HepG2 (cell line): ENCODE data around the gene LHX3. TPM values are rescaled to one million over a fixed set of nuclear protein-coding genes. Genes with fewer than 3 reads are reported as not detected.

Experiments used
- CEBPG ChIP-seq: IDR thresholded peaks from 2 replicates; pipeline ENCODE4 v1.6.1; 2016
- CHD4 ChIP-seq: fragments of 200-600 bp; sonication (generic); IDR thresholded peaks from 2 replicates; pipeline ENCODE4 v1.7.0; 2017; ENCODE audit warnings: mild to moderate bottlenecking, low read length, borderline replicate concordance
- CREB1 ChIP-seq, 2 experiments: fragments of 450-650 bp in 1 of 2; IDR thresholded peaks; 2 replicates each; pipeline ENCODE4 v1.6.1; 2016 to 2017; ENCODE audit warnings: control low read depth in 1 of 2, mild to moderate bottlenecking in 1 of 2, missing compliant biosample characterization in 1 of 2, missing genetic modification characterization in 1 of 2
- FOXA3 ChIP-seq: IDR thresholded peaks from 2 replicates; pipeline ENCODE4 v1.6.1; 2016; ENCODE audit warnings: missing genetic modification reagents, missing compliant biosample characterization
- GATA4 ChIP-seq: sonication (generic); IDR thresholded peaks from 2 replicates; pipeline ENCODE4 v1.6.1; 2016; ENCODE audit warnings: antibody characterized with exemption, low read depth, borderline replicate concordance
- ISL2 ChIP-seq: sonication (generic); formaldehyde crosslinking; IDR thresholded peaks from 2 replicates; pipeline ENCODE4 v1.5.0; 2020; ENCODE audit warnings: missing genetic modification reagents
- MIXL1 ChIP-seq: IDR thresholded peaks from 2 replicates; pipeline ENCODE4 v1.6.1; 2016
- NR2F6 ChIP-seq, 2 experiments: IDR thresholded peaks; 2 replicates each; pipeline ENCODE4 v1.6.1; 2016; ENCODE audit warnings: antibody characterized with exemption in 1 of 2, mild to moderate bottlenecking in 1 of 2
- SOX5 ChIP-seq: IDR thresholded peaks from 2 replicates; pipeline ENCODE4 v1.6.1; 2016; ENCODE audit warnings: borderline replicate concordance
- SP5 ChIP-seq: IDR thresholded peaks from 2 replicates; pipeline ENCODE4 v1.6.1; 2016; ENCODE audit warnings: low read depth, borderline replicate concordance
- ZFP82 ChIP-seq: sonication (generic); formaldehyde crosslinking; IDR thresholded peaks from 2 replicates; pipeline ENCODE4 v1.5.1; 2020; ENCODE audit warnings: mild to moderate bottlenecking, missing genetic modification reagents, borderline replicate concordance
- ZFX ChIP-seq: sonication (generic); formaldehyde crosslinking; IDR thresholded peaks from 2 replicates; pipeline ENCODE4 v1.4.0; 2020; ENCODE audit warnings: mild to moderate bottlenecking, low read depth, missing genetic modification reagents, moderate library complexity
- ZNF331 ChIP-seq: sonication (generic); formaldehyde crosslinking; IDR thresholded peaks from 2 replicates; pipeline ENCODE4 v1.4.0; 2020; ENCODE audit warnings: missing genetic modification reagents
- ZNF703 ChIP-seq: sonication (generic); formaldehyde crosslinking; IDR thresholded peaks from 2 replicates; pipeline ENCODE4 v1.5.1; 2020; ENCODE audit warnings: missing genetic modification reagents, mild to moderate bottlenecking, moderate library complexity, borderline replicate concordance
- ZNF709 ChIP-seq: sonication (generic); formaldehyde crosslinking; IDR thresholded peaks from 2 replicates; pipeline ENCODE4 v1.5.0; 2020; ENCODE audit warnings: mild to moderate bottlenecking, missing genetic modification reagents
- ZNF740 ChIP-seq: sonication (generic); formaldehyde crosslinking; IDR thresholded peaks from 2 replicates; pipeline ENCODE4 v1.4.0; 2020; ENCODE audit warnings: missing genetic modification reagents
- ZSCAN25 ChIP-seq: sonication (generic); formaldehyde crosslinking; IDR thresholded peaks from 2 replicates; pipeline ENCODE4 v1.8.0; 2022; ENCODE audit warnings: mild to moderate bottlenecking, missing genetic modification reagents
- polyA plus RNA-seq, 8 experiments: library from polyadenylated mRNA; depleted of rRNA in 3 of 8; stranded (reverse) in 7 of 8; unstranded in 1 of 8; fragments of >200 nt; fragmentation: Illumina TruSeq in 4 of 8; extraction: Trizol in 4 of 8; gene quantifications; 2 replicates each; pipeline versions ENCODE4 v1.2.1 to v1.2.3, GENCODE V29; 2011 to 2016; ENCODE audit warnings: low read depth in 4 of 8, missing spikeins in 1 of 8, mixed read lengths in 1 of 8; ENCODE audit not compliant: insufficient read depth in 1 of 8
- total RNA-seq, 5 experiments: library from RNA; depleted of rRNA; stranded (reverse); fragments of >200 nt; fragmentation: Illumina TruSeq; extraction: Trizol; gene quantifications; 2 replicates each; pipeline ENCODE4 v1.2.3, GENCODE V29; 2016; ENCODE audit warnings: low read depth in 1 of 5
- TF ChIP-seq, protein P1 (sequence below): sonication (generic); formaldehyde crosslinking; IDR thresholded peaks from 2 replicates; pipeline ENCODE4 v1.4.0; 2020; ENCODE audit warnings: mild to moderate bottlenecking, missing genetic modification reagents, borderline replicate concordance
- TF ChIP-seq, protein P2 (sequence below): sonication (generic); formaldehyde crosslinking; conservative IDR thresholded peaks from 2 replicates; pipeline ENCODE4 v1.4.0; 2020; ENCODE audit warnings: mild to moderate bottlenecking, missing genetic modification reagents, moderate library complexity

Gene LHX3
- total and polyA plus RNA-seq, 2 of the 13 experiments (the other 11 are each of a cell fraction or from before 2014, with no cell fraction given): not detected

- TF ChIP-seq GATA4 (peak; percentile 39; the same call in 1 of the 2 replicates), ZNF709 (no peak), ZNF331 (no peak), ZNF740 (CRISPR knock-in tag) (no peak), SOX5 (peak; percentile 67; the same call in 1 of the 2 replicates), FOXA3 (CRISPR knock-in tag) (peak; percentile 57), ISL2 (peak; percentile 92), SP5 (CRISPR knock-in tag) (0 out of 2 replicates have a peak, but pooled peaks have one; percentile 13), MIXL1 (CRISPR knock-in tag) (0 out of 2 replicates have a peak, but pooled peaks have one; percentile 9), ZFX (CRISPR knock-in tag) (0 out of 2 replicates have a peak, but pooled peaks have one; percentile 24), ZNF703 (CRISPR knock-in tag) (no peak), CREB1 (IDR thresholded peaks at IDR 0.05) (no peak), CREB1 (CRISPR knock-in tag; IDR thresholded peaks at IDR 0.05) (0 out of 2 replicates have a peak, but pooled peaks have one; percentile 19), CEBPG (0 out of 2 replicates have a peak, but pooled peaks have one; percentile 2), NR2F6 (IDR thresholded peaks at IDR 0.05) (peak; percentile 86), NR2F6 (CRISPR knock-in tag; IDR thresholded peaks at IDR 0.05) (peak; percentile 72), ZFP82 (CRISPR knock-in tag) (0 out of 2 replicates have a peak, but pooled peaks have one; percentile 34), ZSCAN25 (CRISPR knock-in tag) (no peak), CHD4 (0 out of 2 replicates have a peak, but pooled peaks have one; percentile 35)
- TF ChIP-seq, protein P1, sequence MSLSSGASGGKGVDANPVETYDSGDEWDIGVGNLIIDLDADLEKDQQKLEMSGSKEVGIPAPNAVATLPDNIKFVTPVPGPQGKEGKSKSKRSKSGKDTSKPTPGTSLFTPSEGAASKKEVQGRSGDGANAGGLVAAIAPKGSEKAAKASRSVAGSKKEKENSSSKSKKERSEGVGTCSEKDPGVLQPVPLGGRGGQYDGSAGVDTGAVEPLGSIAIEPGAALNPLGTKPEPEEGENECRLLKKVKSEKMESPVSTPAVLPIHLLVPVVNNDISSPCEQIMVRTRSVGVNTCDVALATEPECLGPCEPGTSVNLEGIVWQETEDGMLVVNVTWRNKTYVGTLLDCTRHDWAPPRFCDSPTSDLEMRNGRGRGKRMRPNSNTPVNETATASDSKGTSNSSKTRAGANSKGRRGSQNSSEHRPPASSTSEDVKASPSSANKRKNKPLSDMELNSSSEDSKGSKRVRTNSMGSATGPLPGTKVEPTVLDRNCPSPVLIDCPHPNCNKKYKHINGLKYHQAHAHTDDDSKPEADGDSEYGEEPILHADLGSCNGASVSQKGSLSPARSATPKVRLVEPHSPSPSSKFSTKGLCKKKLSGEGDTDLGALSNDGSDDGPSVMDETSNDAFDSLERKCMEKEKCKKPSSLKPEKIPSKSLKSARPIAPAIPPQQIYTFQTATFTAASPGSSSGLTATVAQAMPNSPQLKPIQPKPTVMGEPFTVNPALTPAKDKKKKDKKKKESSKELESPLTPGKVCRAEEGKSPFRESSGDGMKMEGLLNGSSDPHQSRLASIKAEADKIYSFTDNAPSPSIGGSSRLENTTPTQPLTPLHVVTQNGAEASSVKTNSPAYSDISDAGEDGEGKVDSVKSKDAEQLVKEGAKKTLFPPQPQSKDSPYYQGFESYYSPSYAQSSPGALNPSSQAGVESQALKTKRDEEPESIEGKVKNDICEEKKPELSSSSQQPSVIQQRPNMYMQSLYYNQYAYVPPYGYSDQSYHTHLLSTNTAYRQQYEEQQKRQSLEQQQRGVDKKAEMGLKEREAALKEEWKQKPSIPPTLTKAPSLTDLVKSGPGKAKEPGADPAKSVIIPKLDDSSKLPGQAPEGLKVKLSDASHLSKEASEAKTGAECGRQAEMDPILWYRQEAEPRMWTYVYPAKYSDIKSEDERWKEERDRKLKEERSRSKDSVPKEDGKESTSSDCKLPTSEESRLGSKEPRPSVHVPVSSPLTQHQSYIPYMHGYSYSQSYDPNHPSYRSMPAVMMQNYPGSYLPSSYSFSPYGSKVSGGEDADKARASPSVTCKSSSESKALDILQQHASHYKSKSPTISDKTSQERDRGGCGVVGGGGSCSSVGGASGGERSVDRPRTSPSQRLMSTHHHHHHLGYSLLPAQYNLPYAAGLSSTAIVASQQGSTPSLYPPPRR (CRISPR knock-in tag): peak; percentile 67; the same call in 1 of the 2 replicates
- TF ChIP-seq, protein P2, sequence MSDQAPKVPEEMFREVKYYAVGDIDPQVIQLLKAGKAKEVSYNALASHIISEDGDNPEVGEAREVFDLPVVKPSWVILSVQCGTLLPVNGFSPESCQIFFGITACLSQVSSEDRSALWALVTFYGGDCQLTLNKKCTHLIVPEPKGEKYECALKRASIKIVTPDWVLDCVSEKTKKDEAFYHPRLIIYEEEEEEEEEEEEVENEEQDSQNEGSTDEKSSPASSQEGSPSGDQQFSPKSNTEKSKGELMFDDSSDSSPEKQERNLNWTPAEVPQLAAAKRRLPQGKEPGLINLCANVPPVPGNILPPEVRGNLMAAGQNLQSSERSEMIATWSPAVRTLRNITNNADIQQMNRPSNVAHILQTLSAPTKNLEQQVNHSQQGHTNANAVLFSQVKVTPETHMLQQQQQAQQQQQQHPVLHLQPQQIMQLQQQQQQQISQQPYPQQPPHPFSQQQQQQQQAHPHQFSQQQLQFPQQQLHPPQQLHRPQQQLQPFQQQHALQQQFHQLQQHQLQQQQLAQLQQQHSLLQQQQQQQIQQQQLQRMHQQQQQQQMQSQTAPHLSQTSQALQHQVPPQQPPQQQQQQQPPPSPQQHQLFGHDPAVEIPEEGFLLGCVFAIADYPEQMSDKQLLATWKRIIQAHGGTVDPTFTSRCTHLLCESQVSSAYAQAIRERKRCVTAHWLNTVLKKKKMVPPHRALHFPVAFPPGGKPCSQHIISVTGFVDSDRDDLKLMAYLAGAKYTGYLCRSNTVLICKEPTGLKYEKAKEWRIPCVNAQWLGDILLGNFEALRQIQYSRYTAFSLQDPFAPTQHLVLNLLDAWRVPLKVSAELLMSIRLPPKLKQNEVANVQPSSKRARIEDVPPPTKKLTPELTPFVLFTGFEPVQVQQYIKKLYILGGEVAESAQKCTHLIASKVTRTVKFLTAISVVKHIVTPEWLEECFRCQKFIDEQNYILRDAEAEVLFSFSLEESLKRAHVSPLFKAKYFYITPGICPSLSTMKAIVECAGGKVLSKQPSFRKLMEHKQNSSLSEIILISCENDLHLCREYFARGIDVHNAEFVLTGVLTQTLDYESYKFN (CRISPR knock-in tag): 0 out of 2 replicates have a peak, but pooled peaks have one; percentile 22
These were observed 39.4 kb upstream of the LHX3 start (continued) for GRCh38 chr9:136244122-136244968.
